Transverse colon (tissue), 4 donors: ENCODE data around the gene CAMSAP1. TPM values are rescaled to one million over a fixed set of nuclear protein-coding genes. Genes with fewer than 3 reads are reported as not detected.
"Not testable (repeated sequence)": the region's sequence is repeated elsewhere in the genome, so short reads cannot be mapped to it uniquely, and the experiment has no call there.

Experiments
- DNase-seq: peaks from one replicate; pipeline ENCODE4 v3.0.0-alpha.2; 2019
- H3K27ac ChIP-seq, 4 donors: fragments of 200-600 bp; sonication (generic); 2 replicates each; pipeline ENCODE4 v1.5.1; 2016 to 2018; ENCODE audit warnings: inconsistent platforms in 4 of 4
- H3K27me3 ChIP-seq: fragments of 200-600 bp; sonication (generic); 2 replicates; pipeline ENCODE4 v1.5.1; 2017; ENCODE audit warnings: inconsistent platforms
- H3K36me3 ChIP-seq, 4 donors: fragments of 200-600 bp; sonication (generic); 2 replicates each; pipeline ENCODE4 v1.5.1; 2017 to 2019; ENCODE audit warnings: inconsistent platforms in 4 of 4
- H3K4me1 ChIP-seq, 4 donors: fragments of 200-600 bp; sonication (generic); 2 replicates each; pipeline ENCODE4 v1.5.1; 2017 to 2020; ENCODE audit warnings: inconsistent platforms in 4 of 4
- H3K4me3 ChIP-seq, 4 donors: fragments of 200-600 bp; sonication (generic); 1 replicate in 1 of 4; 2 replicates in 3 of 4; pipeline versions ENCODE4 v1.5.1 to v1.6.1; 2017 to 2019; ENCODE audit warnings: inconsistent platforms in 4 of 4
- H3K9me3 ChIP-seq, 2 donors: fragments of 200-600 bp; sonication (generic); 2 replicates each; pipeline ENCODE4 v1.5.1; 2017 to 2019; ENCODE audit warnings: inconsistent platforms in 2 of 2
- CTCF ChIP-seq, 5 experiments: fragments of 200-600 bp in 3 of 5; fragments of 450-650 bp in 2 of 5; sonication (generic) in 3 of 5; IDR thresholded peaks; 1 replicate in 2 of 5; 2 replicates in 3 of 5; pipeline ENCODE4 v1.5.1; 2016 to 2017; ENCODE audit warnings: antibody characterized with exemption in 5 of 5, inconsistent platforms in 3 of 5, mild to moderate bottlenecking in 2 of 5, moderate library complexity in 1 of 5
- EP300 ChIP-seq: sonication (generic); formaldehyde crosslinking; IDR thresholded peaks from one replicate; pipeline ENCODE4 v1.6.1; 2017; ENCODE audit warnings: antibody characterized with exemption, low read depth
- POLR2A ChIP-seq: fragments of 450-650 bp; IDR thresholded peaks from one replicate; pipeline ENCODE4 v1.6.1; 2016; ENCODE audit warnings: antibody characterized with exemption, mild to moderate bottlenecking, moderate library complexity
- POLR2AphosphoS5 ChIP-seq, 3 donors: sonication (generic); formaldehyde crosslinking; IDR thresholded peaks; one replicate each; pipeline ENCODE4 v1.6.1; 2016; ENCODE audit warnings: antibody characterized with exemption in 3 of 3
- WGBS, 2 donors: methylation state at CpG; one replicate each; pipeline ENCODE4 v1.1.5; 2018; ENCODE audit warnings: low coverage in 1 of 2; 5-methylcytosine and 5-hydroxymethylcytosine counted together
- in situ Hi-C, 4 donors: fragments of 200-750 bp; cut with MboI; loops; one replicate each; pipeline versions ENCODE4 v1.15.0 to v1.15.1; 2017; ENCODE audit warnings: low sequenced_read_pairs in 3 of 4, low pct_ligation_motif_present in 1 of 4, low pct_unique_long_range_greater_than_20kb in 1 of 4
- intact Hi-C: fragments of 100-400 bp; cut with DNase I; formaldehyde crosslinking; loops from one replicate; pipeline ENCODE4 v1.15.1; 2023; ENCODE audit warnings: low total_unique reads
- total RNA-seq, 4 donors: library from RNA; depleted of rRNA; stranded (reverse); fragments of >200 nt; gene quantifications; one replicate each; pipeline ENCODE4 v1.1.0, GENCODE V29; 2016

The CAMSAP1 gene
- total RNA-seq, 4 donors from 2014 or later: 17.3 to 88.0 (median 23.8) TPM

- in situ Hi-C loops (loop anchor here in 1 of 4 donors (10.0 kb wide), 1 partner anchor 85 kb away; no protein-coding TSS in a partner anchor), intact Hi-C loops (no loop called here)
- Histone ChIP-seq H3K4me1 (no peaks in the 10 kb centered on the region), H3K4me3 (no peak overlapping the region), H3K36me3 (peaks cover 0 to 63% (median 25%) of the 10 kb centered on the region in 4 donors), H3K27me3 (no peaks in the 10 kb centered on the region), H3K27ac (no peak overlapping the region), H3K9me3 (no peaks in the 10 kb centered on the region)
- TF ChIP-seq POLR2AphosphoS5 (IDR thresholded peaks at IDR 0.05) (no peak), CTCF (IDR thresholded peaks at IDR 0.05) (no peak), EP300 (no peak)
- WGBS, 2 donors: 80 to 93% methylated on average over 1 to 19 of the region's 26 CpGs
- DNase-seq: no peak
These were observed 42.3 kb upstream of the CAMSAP1 start for GRCh38 chr9:135949501-135950134.

- 43 to 88% methylated on average over 1 to 4 of the region's 4 CpGs for WGBS, 2 donors
- TF ChIP-seq CTCF (IDR thresholded peaks at IDR 0.05) (no peak), POLR2AphosphoS5 (IDR thresholded peaks at IDR 0.05) (no peak), POLR2A (no peak), EP300 (no peak)
- H3K9me3 ChIP-seq: no peaks in the 10 kb centered on the region
- intact Hi-C loops (no loop called here), in situ Hi-C loops (no loop called here)
- DNase-seq: no peak
- H3K27me3 ChIP-seq: no peaks in the 10 kb centered on the region
- no peak overlapping the region for H3K4me3 ChIP-seq
- no peaks in the 10 kb centered on the region for H3K4me1 ChIP-seq
- no peak overlapping the region for H3K27ac ChIP-seq
- peaks cover 0 to 70% (median 26%) of the 10 kb centered on the region in 4 donors for H3K36me3 ChIP-seq
These were observed 41.6 kb upstream of the CAMSAP1 start for GRCh38 chr9:135948968-135949367.

GRCh38 chr9:135948446-135948845 is 41.1 kb upstream of the CAMSAP1 start:
- Histone ChIP-seq H3K4me3 (no peak overlapping the region), H3K9me3 (no peaks in the 10 kb centered on the region), H3K4me1 (no peaks in the 10 kb centered on the region), H3K27ac (no peak overlapping the region), H3K36me3 (peaks cover 0 to 67% (median 25%) of the 10 kb centered on the region in 4 donors), H3K27me3 (no peaks in the 10 kb centered on the region)
- intact Hi-C loops (no loop called here), in situ Hi-C loops (no loop called here)
- TF ChIP-seq POLR2A (no peak), POLR2AphosphoS5 (IDR thresholded peaks at IDR 0.05) (no peak), EP300 (no peak), CTCF (IDR thresholded peaks at IDR 0.05) (no peak)
- 89% methylated on average over 11 of the region's 11 CpGs; no CpG with 5 or more reads in 1 of the 2 donors for WGBS, 2 donors
- DNase-seq: no peak

- in situ Hi-C loops (no loop called here), intact Hi-C loops (no loop called here)
- Histone ChIP-seq H3K27me3 (no peaks in the 10 kb centered on the region), H3K4me3 (no peak overlapping the region), H3K36me3 (peaks cover 0 to 59% (median 25%) of the 10 kb centered on the region in 4 donors), H3K27ac (no peak overlapping the region), H3K4me1 (no peaks in the 10 kb centered on the region), H3K9me3 (no peaks in the 10 kb centered on the region)
- DNase-seq: no peak
- TF ChIP-seq POLR2AphosphoS5 (IDR thresholded peaks at IDR 0.05): no peak
- WGBS, 2 donors: 96 to 100% methylated on average over 7 to 18 of the region's 18 CpGs
These were observed 40.2 kb upstream of the CAMSAP1 start for GRCh38 chr9:135947582-135947981.

GRCh38 chr9:135947105-135947504 is 39.8 kb upstream of the CAMSAP1 start:
- in situ Hi-C loops, H3K9me3 ChIP-seq, H3K27me3 ChIP-seq, H3K4me1 ChIP-seq, H3K27ac ChIP-seq, intact Hi-C loops, H3K4me3 ChIP-seq, DNase-seq: not testable (repeated sequence)
- H3K36me3 ChIP-seq: peaks cover 0 to 59% (median 25%) of the 10 kb centered on the region in 4 donors
- 94 to 95% methylated on average over 15 to 19 of the region's 19 CpGs for WGBS, 2 donors
